Stimulated activated CD8-positive, alpha-beta memory T cell treated with anti-CD3 and anti-CD28 coated beads, Interleukin-12 subunit alpha, Interleukin-12 subunit beta, amount 100 ng/mL, for 4 hours (primary cell): ENCODE results near the gene PCDHGA4.
"Not testable (repeated sequence)": the region's sequence is repeated elsewhere in the genome, so short reads cannot be mapped to it uniquely, and the experiment has no call there.

Experiments
- DNase-seq: peaks from one replicate; pipeline ENCODE4 v3.0.0-alpha.2; 2020; ENCODE audit warnings: low read depth

PCDHGA4 gene

DNA sequence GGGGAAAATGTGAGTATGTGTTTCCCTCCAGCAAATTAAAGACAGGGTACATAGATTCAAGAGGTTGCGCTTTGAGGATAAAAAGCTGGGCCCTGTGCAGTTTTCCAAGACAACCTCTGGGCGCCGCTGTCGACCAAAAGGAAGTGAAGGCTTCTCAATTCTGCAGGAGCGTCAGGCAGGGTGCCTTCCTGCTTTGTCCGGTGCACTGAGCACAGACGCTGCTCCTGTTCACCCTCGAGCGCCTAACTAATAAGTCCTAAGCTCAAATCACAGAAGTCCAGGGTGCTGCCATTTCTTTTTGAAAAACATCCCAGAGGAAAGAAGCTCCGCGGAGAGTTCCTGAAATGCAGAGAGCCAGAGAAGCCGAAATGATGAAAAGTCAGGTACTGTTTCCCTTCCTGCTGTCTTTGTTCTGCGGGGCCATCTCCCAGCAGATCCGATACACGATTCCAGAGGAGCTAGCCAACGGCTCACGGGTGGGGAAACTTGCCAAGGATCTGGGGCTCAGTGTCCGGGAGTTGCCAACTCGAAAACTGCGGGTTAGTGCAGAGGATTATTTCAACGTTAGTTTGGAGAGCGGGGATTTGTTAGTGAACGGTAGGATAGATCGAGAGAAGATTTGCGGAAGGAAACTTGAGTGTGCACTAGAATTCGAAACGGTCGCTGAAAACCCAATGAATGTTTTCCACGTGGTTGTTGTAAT, 4.8 kb upstream of the PCDHGA4 start, which contains the start of gene PCDHGB1:
TSS of gene PCDHGB1 (plus strand) at position 183 of the 703 bp plus-strand sequence. CDS start at position 345, 162 bp downstream.
- DNase-seq = no peak

DNA sequence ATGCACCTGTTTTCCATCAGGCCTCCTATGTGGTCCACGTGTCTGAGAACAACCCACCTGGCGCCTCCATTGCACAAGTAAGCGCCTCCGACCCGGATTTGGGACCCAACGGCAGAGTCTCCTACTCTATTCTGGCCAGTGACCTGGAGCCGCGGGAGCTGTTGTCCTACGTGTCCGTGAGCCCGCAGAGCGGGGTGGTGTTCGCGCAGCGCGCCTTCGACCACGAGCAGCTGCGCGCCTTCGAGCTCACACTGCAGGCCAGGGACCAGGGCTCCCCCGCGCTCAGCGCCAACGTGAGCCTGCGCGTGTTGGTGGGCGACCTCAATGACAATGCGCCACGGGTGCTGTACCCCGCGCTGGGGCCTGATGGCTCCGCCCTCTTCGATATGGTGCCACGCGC, 3.2 kb upstream of the PCDHGA4 start:
- no peak for DNase-seq

DNA sequence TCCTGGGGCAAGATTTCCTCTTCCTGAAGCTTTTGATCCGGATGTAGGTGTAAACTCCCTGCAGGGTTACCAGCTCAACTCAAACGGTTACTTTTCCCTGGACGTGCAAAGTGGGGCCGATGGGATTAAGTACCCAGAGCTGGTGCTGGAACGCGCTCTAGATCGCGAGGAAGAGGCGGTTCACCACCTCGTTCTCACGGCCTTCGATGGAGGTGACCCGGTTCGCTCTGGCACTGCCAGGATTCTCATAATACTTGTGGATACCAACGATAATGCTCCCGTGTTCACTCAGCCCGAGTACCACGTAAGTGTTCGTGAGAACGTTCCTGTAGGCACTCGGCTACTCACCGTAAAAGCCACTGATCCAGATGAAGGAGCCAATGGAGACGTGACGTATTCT, 820 bp downstream of the PCDHGA4 start:
- no peak for DNase-seq

DNA sequence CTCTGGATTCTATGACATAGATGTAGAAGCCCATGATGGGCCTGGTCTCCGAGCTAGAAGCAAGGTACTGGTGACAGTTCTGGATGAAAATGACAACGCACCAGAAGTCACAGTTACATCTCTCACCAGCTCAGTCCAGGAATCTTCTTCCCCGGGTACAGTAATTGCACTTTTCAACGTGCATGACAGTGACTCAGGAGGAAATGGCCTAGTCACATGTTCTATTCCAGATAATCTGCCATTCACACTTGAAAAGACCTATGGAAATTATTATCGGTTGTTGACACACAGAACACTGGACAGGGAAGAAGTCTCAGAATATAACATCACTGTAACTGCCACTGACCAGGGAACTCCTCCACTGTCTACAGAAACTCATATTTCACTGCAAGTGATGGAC, 1.3 kb downstream of the PCDHGA4 start:
- no peak for DNase-seq

DNA sequence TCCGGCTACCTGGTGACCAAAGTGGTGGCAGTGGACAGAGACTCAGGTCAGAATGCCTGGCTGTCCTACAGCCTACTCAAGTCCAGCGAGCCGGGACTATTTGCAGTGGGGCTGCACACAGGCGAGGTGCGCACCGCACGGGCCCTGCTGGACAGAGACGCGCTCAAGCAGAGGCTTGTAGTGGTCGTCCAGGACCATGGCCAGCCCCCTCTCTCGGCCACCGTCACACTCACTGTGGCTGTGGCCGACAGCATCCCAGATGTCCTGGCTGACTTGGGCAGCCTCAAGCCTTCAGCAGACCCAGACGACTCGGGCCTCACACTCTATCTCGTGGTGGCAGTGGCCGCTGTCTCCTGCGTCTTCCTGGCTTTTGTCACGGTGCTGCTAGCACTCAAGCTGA, 2.1 kb downstream of the PCDHGA4 start:
- no peak for DNase-seq

DNA sequence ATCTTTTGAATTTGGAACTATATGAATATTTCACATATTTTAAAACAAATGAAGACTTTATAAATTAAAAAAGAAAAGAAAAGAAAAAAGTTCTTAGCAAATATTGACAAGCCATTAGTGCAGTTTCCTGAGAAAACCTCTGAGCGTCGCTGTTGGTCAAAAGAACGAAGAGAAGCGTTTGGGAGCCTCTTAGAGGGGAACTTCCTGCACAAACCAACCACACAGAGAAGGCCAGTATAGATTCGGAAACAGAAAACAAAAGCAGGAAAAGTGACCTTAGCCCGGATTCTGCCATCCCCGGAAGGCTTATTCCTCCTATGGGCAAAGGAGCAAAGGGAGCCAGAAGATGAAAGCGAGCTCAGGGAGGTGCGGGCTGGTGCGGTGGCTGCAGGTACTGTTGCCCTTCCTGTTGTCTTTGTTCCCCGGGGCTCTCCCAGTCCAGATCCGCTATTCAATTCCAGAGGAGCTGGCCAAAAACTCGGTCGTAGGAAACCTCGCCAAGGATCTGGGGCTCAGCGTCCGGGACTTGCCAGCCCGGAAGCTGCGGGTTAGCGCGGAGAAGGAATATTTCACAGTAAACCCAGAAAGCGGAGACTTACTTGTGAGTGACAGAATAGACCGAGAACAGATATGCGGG, 5.1 kb downstream of the PCDHGA4 start, which contains the start of gene PCDHGB2:
TSS of gene PCDHGB2 (plus strand) at position 205 of the 637 bp plus-strand sequence. CDS start at position 347, 142 bp downstream.
- no peak for DNase-seq

DNA sequence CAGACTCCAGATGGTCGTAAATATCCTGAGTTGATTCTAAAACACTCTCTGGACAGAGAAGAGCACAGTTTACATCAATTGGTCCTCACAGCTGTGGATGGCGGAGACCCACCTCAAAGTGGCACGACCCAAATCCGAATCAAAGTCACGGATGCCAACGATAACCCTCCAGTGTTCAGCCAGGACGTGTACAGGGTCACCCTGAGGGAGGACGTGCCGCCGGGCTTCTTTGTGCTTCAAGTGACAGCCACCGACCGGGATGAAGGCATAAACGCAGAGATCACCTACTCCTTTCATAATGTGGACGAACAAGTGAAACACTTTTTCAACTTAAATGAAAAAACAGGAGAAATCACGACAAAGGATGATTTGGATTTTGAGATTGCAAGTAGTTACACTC, 5.9 kb downstream of the PCDHGA4 start:
- DNase-seq = no peak

DNA sequence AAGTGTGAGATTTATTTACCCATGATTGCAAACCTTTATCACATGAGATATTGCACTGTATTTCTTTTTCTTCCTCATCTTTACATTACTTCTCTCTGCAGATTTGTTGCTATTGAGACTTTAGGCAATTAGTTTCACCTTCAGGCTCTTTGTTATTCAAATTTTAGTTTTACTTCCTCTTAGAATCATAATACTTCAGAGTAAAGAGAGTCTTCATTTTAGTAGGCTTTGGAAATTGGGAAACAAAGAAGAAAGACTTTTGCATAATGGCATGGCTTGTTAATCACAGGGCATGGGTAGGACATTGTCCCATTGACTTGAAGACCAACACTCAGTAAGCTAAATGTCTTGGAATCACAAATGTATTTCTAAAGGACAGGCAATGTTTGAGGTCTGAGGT, 7.9 kb downstream of the PCDHGA4 start:
- DNase-seq = no peak

DNA sequence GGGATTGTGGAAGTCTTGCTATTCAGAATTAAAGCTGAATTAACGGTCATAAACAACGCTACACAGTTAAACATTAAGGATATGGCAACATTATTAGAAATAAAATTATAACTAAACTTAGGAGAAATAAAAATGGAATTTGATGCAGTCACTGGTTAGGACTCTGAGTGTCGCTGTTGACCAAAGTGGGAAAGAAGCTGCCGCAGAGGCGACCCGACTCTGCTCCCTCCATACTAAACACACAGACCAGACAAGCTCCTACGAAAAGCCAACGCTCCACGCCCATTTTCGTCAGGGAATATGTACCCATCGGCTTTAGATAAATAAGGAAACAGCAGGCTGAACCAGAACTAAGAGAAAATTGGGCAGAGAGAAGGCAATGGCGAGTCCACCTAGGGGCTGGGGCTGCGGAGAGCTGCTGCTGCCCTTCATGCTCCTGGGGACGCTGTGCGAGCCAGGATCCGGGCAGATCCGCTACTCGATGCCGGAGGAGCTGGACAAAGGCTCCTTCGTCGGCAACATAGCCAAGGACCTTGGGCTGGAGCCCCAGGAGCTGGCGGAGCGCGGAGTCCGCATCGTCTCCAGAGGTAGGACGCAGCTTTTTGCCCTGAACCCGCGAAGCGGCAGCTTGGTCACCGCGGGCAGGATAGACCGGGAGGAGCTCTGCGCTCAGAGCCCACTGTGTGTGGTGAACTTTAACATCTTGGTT, 9.3 kb downstream of the PCDHGA4 start, which contains the start of gene PCDHGA5:
TSS of gene PCDHGA5 (plus strand) at position 211 of the 709 bp plus-strand sequence. CDS start at position 380, 169 bp downstream.
- no peak for DNase-seq

DNA sequence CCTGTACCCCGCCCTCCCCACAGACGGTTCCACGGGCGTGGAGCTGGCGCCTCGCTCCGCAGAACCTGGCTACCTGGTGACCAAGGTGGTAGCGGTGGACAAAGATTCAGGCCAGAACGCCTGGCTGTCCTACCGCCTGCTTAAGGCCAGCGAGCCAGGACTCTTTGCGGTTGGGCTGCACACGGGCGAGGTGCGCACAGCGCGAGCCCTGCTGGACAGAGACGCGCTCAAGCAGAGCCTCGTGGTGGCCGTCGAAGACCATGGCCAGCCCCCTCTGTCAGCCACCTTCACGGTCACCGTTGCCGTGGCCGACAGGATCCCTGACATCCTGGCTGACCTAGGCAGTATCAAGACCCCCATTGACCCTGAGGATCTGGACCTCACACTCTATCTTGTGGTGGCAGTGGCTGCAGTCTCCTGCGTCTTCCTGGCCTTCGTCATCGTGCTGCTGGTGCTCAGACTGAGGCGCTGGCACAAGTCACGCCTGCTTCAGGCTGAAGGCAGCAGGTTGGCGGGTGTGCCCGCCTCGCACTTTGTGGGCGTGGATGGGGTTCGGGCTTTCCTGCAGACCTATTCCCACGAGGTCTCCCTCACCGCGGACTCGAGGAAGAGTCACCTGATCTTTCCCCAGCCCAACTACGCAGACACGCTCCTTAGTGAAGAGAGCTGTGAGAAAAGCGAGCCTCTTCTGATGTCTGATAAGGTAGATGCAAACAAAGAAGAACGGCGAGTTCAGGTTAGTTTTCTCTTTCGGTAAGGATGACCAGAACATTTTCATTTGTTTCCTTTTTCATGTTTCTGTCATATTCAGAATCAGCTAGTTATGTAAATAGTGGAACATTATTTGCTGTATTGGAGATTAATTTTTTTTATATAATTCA, 11.4 kb downstream of the PCDHGA4 start:
- DNase-seq = no peak

DNA sequence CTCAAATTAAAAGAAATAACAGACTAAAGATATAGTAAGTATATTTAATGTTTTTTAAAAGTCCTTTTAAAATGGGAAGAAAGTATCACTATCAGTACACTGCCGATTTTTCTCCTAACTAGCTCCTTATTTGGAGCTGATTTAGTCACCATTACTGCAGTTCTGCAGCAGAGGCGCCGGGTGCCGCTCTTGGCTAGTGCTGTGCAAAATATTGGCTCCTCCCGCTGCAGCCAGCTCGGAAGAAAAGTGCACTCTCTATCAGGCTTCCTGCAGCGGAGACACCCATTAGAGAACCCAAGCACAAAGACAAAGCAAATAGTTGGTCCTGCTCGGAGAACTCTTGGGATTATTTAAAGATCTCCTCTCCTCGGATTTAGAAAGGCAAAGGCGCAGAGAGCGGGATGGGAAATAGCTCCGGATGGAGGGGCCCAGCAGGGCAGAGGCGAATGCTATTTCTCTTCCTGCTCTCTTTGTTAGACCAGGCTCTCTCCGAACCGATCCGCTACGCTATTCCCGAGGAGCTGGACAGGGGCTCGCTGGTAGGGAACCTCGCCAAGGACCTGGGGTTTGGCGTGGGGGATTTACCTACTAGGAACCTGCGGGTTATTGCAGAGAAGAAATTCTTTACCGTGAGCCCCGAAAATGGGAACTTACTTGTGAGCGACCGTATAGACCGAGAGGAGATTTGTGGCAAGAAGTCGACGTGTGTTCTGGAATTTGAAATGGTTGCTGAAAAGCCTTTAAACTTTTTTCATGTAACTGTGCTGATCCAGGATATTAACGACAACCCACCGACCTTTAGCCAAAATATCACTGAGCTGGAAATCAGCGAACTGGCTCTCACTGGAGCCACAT, 15.4 kb downstream of the PCDHGA4 start, which contains the start of gene PCDHGB3:
TSS of gene PCDHGB3 (plus strand) at position 249 of the 855 bp plus-strand sequence. CDS start at position 402, 153 bp downstream.
- DNase-seq = no peak

DNA sequence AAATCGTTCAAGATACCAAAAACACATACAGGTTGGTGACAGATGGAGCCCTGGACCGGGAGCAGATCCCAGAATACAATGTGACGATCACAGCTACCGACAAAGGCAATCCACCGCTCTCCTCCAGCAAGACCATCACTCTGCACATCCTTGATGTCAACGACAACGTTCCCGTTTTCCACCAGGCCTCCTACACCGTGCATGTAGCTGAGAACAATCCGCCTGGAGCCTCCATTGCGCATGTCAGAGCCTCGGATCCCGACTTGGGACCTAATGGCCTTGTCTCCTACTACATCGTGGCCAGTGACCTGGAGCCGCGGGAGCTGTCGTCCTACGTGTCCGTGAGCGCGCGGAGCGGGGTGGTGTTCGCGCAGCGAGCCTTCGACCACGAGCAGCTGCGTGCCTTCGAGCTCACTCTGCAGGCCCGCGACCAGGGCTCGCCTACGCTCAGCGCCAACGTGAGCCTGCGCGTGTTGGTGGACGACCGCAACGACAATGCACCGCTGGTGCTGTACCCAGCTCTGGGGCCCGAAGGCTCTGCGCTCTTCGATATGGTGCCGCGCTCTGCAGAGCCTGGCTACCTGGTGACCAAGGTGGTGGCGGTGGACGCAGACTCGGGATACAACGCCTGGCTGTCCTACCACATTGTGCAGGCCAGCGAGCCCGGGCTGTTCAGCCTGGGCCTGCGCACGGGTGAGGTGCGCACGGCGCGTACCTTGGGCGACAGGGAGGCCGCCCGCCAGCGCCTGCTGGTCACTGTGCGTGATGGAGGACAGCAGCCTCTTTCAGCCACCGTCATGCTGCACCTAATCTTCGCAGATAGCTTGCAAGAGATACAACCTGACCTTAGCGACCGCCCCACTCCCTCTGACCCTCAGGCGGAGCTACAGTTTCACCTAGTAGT, 17.0 kb downstream of the PCDHGA4 start:
- DNase-seq = no peak

DNA sequence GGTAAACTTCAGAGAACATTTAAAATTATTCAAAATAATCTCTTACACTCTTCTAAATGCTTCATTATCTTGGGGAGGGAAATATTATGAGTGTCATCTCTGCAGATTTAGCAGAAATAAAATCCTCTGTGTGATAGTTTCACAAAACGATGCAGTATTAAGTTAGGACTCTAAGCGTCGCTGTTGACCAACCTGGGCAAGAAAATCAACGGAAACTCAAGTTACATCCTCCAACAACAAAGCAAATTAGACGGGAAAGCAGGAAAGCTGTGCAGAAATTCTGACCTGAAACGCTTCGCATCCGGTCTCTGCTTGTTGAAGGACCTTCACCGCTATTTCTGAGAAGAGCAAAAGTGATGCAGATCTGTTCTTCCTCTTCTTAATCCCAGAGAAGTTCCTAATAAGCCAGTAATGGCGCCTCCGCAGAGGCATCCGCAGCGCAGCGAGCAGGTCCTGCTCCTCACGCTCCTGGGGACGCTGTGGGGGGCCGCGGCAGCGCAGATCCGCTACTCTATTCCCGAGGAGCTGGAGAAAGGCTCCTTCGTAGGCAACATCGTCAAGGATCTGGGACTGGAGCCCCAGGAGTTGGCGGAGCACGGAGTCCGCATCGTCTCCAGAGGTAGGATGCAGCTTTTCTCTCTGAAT, 19.0 kb downstream of the PCDHGA4 start, which contains the start of gene PCDHGA6:
TSS of gene PCDHGA6 (plus strand) at position 219 of the 645 bp plus-strand sequence. CDS start at position 412, 193 bp downstream.
- DNase-seq = no peak

DNA sequence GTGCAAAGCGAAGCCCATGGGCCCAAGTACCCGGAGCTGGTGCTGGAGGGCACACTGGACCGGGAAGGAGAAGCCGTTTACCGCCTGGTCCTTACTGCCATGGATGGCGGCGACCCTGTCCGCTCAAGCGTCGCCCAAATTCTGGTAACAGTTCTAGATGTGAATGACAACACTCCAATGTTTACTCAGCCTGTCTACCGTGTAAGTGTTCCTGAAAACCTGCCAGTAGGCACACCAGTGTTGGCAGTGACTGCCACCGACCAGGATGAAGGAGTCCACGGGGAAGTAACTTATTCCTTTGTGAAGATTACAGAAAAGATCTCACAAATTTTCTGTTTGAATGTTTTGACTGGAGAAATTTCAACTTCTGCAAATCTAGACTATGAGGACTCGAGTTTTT, 19.8 kb downstream of the PCDHGA4 start:
- DNase-seq = no peak

DNA sequence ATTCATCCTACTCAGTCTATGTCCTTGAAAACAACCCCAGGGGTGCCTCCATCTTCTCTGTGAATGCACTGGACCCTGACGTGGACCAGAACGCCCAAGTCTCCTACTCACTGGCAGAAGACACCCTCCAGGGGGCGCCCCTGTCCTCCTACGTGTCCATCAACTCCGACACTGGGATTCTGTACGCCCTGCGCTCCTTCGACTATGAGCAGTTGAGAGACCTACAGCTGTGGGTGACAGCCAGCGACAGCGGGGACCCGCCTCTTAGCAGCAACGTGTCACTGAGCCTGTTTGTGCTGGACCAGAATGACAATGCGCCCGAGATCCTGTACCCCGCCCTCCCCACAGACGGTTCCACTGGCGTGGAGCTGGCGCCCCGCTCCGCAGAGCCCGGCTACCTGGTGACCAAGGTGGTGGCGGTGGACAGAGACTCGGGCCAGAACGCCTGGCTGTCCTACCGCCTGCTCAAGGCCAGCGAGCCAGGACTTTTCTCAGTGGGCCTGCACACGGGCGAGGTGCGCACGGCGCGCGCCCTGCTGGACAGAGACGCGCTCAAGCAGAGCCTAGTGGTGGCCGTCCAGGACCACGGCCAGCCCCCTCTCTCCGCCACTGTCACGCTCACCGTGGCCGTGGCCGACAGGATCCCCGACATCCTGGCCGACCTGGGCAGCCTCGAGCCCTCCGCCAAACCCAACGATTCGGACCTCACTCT, 20.8 kb downstream of the PCDHGA4 start:
- not testable (repeated sequence) for DNase-seq

DNA sequence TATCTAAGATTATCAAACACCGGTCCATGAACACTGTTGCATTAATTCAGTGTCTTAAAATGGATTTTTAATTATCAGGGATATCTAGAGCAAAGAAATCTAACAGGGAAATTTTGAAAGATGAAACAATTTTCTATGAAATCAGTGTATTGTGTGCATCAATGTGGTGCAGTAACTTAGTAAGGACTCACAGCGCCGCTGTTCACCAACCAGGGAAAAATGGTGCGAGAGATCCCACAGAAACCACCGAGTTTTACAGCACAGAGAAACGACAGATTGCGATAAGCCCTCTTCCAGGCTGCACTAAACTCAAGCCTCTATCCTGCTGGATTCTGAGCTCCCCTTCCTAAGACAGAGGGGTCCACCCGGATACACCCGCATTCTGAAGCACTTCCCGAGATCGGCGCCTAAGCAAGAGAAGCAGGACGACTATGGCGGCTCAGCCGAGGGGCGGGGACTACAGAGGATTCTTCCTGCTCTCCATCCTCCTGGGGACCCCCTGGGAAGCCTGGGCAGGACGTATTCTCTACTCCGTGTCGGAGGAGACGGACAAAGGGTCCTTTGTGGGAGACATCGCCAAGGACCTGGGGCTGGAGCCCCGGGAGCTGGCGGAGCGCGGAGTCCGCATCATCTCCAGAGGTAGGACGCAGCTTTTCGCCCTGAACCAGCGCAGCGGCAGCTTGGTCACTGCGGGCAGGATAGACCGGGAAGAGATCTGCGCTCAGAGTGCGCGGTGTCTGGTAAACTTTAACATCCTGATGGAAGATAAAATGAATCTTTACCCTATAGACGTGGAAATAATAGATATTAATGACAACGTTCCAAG, 27.9 kb downstream of the PCDHGA4 start, which contains the start of gene PCDHGA7:
TSS of gene PCDHGA7 (plus strand) at position 274 of the 826 bp plus-strand sequence. CDS start at position 432, 158 bp downstream.
- DNase-seq = no peak

DNA sequence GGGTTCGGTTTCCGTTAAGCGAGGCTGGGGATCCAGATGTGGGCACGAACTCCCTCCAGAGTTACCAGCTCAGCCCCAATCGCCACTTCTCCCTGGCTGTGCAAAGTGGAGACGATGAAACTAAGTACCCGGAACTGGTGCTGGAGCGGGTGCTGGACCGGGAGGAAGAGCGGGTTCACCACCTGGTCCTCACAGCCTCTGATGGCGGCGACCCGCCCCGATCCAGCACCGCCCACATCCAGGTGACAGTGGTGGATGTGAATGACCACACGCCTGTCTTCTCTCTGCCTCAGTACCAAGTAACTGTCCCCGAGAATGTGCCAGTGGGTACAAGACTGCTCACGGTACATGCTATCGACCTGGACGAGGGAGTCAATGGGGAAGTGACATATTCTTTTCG, 28.5 kb downstream of the PCDHGA4 start:
- no peak for DNase-seq
